Nucleus accumbens (tissue), 56 donors: ENCODE results near the gene HOXB7.

Source experiments
- DNase-seq, 56 donors: peaks; one replicate each; lab custom pipeline; 2025; lab: John Stamatoyannopoulos, UW

Gene HOXB7

DNA sequence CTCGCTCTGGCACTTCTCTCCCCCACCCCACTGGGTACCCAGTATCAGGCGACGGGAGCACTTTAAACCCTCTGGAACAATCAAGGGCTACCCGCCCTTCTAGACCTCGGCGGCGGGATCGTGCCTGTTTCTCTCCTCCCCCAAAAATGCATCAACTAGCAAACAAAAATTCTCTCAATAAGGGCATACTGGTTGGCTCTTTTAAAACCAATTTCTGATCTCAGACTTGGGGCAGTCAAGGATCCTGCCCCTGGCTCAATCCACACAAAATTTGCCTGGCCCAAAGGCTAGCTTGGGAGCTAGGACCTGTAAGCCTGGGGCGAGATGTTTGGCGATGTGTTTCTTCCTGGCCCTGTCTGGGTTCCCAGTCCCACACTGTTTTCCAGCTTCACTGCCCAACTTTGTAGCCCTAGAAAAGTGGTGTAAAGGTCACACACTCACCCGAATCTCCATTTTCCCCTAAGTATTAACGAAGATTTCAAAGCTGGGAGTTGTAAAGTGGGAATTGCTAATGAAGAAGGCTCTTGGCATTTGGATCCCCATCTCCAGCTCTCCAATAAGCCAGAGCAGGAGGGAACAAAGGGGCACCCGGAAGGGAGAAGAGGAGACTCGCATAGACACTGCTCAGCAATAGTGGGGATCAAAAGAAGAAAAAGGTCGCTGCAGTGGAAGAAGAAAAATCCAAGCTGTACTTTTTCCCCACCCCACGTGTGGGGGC, 51.5 kb downstream of the HOXB7 start:
- DNase-seq = no peak

DNA sequence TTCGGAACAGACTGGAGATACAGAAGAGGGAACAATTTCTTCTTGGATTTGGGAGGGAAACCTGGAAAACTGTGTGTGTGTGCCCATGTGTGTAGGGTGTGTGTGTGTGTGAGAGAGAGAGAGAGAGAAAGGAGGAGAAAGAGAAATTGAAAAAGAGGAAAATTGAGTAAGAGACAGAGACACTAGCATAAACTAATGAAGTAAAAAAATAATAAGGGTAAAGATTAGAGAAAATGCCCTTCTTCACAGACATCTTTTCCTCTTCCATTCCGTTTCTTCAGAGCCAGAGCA, 52.0 kb downstream of the HOXB7 start:
- no peak for DNase-seq

DNA sequence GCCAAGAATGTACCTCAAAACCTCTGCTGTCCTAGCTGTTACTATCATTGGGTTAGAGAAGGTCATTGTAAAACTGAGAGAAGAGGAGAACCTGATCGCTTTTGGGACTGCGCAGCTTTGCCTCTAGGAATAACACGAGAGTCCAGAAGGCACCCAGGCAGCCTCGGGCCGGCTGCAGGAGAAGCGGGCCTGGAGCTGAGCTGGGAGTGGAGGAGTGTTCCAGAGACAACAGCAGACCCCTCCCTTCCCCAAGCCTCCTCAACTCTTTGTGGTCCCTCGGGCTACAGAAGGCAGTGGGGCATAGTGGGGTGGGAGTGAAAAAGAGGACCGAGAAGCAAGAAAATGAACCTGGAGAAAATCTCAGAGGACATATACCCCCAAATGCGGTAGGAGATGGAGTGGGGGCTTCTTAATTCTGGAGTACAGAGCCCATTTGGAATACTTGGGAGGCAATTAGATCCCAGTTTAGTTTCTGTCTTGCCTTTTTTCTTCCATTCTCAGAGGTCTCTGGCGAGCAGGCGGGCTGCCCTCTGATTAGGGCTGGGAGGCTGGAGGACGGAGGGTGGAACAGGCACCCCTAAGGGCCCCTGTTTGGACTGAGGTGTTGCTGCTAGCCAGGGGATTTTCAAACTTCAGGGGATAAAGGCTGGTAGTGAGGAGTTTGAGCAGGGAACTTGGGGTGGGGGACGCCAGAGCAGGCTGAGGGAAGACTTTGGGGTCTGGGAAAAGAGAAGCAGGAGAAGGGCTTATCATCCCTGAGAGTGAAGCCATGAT, 52.6 kb downstream of the HOXB7 start:
- no peak for DNase-seq
